ENCODE data around the gene SLX4IP.

The SLX4IP gene

GRCh38 chr20:10635476-10636208, 200.5 kb downstream of the SLX4IP start:
- no peak for DNase-seq (ENCODE audit: low read depth)

- DNase-seq (ENCODE audit: low read depth), result no peak
Observed at GRCh38 chr20:10636326-10636818, 201.3 kb downstream of the SLX4IP start.

GRCh38 chr20:10637031-10637559, 202.0 kb downstream of the SLX4IP start:
- DNase-seq (ENCODE audit: low read depth), result no peak

DNA sequence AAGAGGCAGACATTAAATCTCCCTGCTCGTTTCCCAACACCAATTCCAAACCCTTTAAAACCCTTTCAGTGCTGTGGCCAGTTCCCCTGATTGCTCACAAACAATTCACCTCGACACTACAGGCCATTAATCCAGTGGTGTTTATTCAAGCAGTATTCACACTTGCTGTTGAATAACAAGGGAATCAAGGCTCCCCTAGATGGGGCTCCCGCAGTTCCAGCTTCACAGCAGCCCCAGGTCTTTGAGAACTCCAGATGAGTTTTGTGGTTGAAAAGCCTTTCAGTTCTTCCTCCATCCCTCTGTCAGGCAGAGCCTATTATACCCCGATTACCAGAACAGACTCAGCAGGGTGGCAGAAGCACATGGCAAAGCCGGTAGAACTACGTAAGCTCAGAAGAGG, 202.5 kb downstream of the SLX4IP start:
- no peak for DNase-seq (ENCODE audit: low read depth)

DNA sequence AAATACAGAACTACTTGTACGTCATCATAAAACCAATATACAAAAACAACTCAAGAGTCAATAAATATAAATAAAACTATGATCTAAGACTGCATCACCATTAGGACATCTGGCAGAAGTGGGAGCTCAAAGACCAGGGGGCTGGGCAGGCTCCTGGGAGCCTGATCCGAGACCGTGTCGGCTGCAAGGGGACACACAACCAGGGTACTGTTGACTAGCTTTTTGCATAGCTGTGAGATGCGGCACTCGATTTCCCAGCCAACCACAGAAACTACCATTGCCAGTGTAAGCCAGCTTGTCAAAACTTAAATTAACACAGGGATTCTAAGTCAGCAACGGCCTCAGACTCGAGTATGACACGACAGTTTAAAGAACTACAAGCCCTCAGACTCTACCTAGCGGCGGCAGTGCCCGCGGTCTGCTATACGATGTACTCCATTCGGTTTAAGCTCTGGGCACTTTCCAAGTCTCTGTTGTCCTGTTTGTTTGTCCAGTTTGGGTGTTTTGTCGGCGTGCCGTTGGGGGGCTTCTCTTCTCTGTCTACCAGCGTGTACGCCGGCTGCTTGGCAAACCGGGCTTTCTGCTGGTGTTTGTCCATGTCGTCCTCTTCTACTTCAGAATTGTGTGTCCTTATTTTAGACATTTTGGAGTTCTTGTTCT, 204.1 kb downstream of the SLX4IP start:
- DNase-seq (ENCODE audit: low read depth), result no peak

GRCh38 chr20:10639737-10640556, 204.8 kb downstream of the SLX4IP start:
- DNase-seq (ENCODE audit: low read depth), result no peak

DNA sequence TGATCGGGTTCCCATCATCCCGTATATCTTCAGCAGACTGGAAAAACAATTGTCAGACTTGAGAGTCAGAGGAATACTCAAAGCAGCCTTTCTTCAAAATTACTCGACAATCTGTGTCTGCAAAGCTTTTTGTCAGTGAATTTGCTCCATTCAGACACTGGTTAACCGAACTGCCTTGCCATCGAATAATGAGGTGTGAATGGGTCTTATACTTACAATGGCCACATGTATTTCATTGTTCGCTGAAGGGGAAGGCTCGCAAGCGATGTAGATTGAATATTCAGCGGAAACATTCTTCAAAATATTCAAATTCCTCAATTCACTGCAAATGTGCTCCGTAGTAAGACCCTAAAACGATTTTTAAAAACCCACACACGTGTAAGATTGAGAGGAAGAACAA, 205.8 kb downstream of the SLX4IP start:
- no peak for DNase-seq (ENCODE audit: low read depth)

DNA sequence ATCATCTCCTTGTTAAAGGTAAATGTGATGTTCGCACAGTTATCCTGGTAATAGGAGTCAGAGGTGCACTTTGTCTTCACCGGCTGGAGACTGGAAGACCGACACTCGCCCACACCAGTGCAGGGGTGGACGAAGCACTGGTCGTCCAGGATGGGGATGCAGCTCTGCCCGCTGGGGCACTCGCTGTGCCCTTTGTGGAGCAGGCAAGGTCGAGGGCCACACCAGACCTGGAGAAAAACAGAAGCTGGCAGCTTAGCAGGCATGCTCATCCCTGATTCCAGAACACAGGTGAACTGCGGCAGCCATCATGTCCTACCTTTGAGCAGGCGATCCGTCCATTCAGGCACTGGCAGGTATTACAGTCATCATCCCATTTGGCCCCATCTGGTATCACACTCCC, 206.4 kb downstream of the SLX4IP start:
- no peak for DNase-seq (ENCODE audit: low read depth)

DNA sequence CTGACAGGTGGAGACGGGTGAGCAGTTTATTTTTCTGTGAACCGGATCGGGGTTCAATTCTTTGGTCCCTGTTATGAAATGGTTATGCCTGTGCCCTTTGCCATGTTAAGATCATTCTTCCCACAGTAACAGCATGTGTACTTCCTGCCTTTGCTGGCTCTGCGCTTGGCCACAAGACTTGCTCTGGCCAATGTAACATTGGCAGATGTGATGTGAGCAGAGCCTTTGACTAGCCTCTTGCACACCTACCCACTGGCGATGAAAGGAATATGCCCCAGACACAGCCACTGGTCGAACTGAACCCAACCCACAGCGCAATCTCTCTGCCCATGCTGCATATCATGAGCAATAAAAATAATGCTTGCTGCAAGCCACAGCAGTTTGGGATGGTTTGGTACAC, 206.8 kb downstream of the SLX4IP start:
- DNase-seq (ENCODE audit: low read depth), result no peak

DNA sequence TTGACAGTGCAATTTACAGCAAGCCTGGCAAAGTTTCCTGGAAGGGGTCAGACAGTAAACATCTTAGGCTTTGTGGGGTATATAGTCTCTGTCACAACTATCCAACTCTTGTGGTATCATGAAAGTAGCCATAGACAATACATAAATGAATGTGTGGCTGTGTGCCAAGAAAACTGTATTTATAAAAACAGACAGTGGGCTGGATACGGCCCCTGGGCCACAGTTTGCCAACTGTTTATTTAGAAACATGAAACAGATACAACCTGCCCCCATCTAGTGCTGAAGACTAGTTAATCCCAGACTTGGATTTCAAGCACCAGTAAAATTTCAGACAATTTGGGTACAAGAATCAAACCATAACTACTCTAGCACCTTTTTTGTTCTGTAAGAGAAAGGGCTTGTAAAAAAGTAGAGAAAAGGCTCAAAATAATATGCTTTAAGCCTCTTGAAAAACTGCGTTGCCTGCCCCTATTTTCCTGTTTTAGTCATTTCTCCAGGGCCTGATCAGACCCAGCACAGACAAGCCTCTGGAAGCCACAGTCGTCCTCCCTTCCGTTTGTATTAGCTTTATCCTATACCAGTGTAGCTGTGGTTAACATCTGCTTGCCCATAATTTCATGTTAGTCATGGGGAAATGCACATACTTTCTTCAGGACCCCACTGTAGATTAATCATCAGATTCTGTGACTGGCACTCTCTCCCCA, 207.9 kb downstream of the SLX4IP start:
- no peak for DNase-seq (ENCODE audit: low read depth)

DNA sequence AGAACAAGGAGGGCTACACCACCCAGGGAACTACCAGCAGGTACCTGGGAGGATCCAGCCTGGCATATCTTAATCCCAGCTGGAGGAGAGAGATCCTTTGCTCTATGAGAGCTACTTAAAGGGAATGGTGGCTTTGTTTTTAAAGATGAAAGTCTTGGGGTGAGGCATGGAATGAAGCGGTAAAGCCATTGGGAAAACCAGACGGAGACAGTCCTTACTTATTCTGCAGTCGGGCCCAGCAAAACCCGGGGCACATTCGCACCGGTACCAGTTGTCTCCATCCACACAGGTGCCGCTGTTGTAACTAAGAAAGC, 208.4 kb downstream of the SLX4IP start:
- no peak for DNase-seq (ENCODE audit: low read depth)

GRCh38 chr20:10644458-10645204, 209.5 kb downstream of the SLX4IP start:
- no peak for DNase-seq (ENCODE audit: low read depth)

DNA sequence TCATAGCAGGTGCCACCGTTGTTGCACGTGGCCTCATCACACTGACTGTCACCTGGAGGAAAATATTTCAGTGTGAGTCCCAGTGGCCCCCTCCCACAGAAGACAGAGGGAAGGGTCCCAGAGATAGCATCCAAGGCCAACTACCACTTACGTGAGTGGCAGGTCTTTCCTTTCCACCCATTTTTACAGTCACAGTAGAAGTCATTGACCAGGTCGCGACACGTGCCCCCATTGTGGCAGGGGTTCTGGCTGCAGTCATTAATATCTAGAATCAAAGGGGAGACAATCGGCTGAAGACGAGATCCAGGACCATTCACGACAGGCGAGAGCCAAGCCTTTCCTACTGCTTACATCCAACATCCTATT, 210.1 kb downstream of the SLX4IP start:
- DNase-seq (ENCODE audit: low read depth), result no peak

DNA sequence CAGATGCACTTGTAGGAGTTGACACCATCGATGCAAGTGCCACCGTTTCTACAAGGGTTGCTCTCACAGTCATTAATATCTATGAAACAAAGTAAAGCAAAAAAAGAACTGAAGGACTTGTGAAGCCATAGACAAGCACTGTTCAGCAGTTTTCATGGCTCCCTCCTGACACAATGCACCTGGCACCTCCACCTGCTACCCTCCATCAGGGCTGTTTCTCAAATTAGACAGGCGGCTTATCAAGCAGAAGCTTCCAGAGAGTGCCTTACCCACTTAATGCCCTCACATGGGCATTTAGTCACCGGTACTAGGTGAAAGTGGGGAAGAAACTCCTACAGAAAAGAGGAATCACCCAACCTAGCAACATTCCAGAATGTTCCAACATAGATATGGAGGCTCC, 210.9 kb downstream of the SLX4IP start:
- DNase-seq (ENCODE audit: low read depth), result no peak

DNA sequence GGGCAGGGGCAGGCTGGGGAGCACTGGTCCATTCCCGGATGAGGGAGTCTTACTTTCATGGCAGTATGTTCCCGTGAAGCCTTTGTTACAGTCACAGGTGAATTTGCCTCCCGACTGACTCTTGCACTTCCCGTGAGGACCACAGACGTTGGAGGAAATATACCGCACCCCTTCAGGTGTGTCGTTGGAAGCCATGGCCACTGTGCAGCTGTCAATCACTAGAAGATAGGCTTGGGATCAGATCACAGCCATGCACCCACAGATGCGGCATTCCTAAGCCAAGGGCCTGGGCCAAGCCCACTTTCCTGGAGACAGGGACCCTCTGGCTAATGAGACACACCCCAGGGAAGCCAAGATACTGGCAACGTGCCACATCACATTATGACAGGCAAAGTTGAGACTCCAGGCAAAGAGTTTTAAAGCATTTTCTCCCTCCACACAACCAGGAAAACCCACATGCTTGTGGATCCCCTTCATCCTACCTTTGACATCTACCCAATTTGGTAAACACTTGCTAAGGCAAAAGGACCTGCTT, 211.8 kb downstream of the SLX4IP start:
- no peak for DNase-seq (ENCODE audit: low read depth)

- DNase-seq (ENCODE audit: low read depth), result no peak
Observed at GRCh38 chr20:10647471-10647870, 212.4 kb downstream of the SLX4IP start.

GRCh38 chr20:10647909-10648308, 212.8 kb downstream of the SLX4IP start:
- DNase-seq (ENCODE audit: low read depth), result no peak

GRCh38 chr20:10648651-10649050, 213.5 kb downstream of the SLX4IP start:
- no peak for DNase-seq (ENCODE audit: low read depth)

GRCh38 chr20:10649080-10649796, 214.1 kb downstream of the SLX4IP start:
- DNase-seq (ENCODE audit: low read depth), result no peak

- no peak for DNase-seq (ENCODE audit: low read depth)
Observed at GRCh38 chr20:10649797-10650160, 214.7 kb downstream of the SLX4IP start.
